Keratinocyte (primary cell): ENCODE results near the gene MCM9. TPM values are rescaled to one million over a fixed set of nuclear protein-coding genes. Genes with fewer than 3 reads are reported as not detected.

Source experiments
- DNase-seq: peaks from one replicate; pipeline ENCODE4 v3.0.0-alpha.2; 2011; ENCODE audit warnings: low read depth, missing footprints, low spot score
- FAIRE-seq: peaks from 2 replicates; lab custom pipeline; 2011; peaks lifted over from hg19 to GRCh38; lab: Jason Lieb, UNC
- H2AFZ ChIP-seq: 2 replicates; pipeline ENCODE4 v1.6.0; 2012; ENCODE audit warnings: low read length, control low read depth, inconsistent platforms; ENCODE audit not compliant: control insufficient read depth
- H3K27ac ChIP-seq: 2 replicates; pipeline ENCODE4 v1.5.1; 2011; ENCODE audit warnings: low read length; ENCODE audit not compliant: control insufficient read depth, insufficient read depth
- H3K27me3 ChIP-seq: 3 replicates; pipeline ENCODE4 v1.6.0; 2011; ENCODE audit warnings: low read length; ENCODE audit not compliant: control insufficient read depth, insufficient read depth; ENCODE audit errors: extremely low read depth
- H3K36me3 ChIP-seq, 2 experiments: 2 replicates in 1 of 2; 3 replicates in 1 of 2; pipeline ENCODE4 v1.5.1; 2011; ENCODE audit warnings: low read length in 2 of 2, mild to moderate bottlenecking in 1 of 2; ENCODE audit not compliant: control insufficient read depth in 2 of 2, insufficient read depth in 2 of 2; ENCODE audit errors: extremely low read depth in 1 of 2
- H3K4me1 ChIP-seq: 3 replicates; pipeline ENCODE4 v1.5.1; 2011; ENCODE audit warnings: low read length; ENCODE audit not compliant: control insufficient read depth, insufficient read depth; ENCODE audit errors: extremely low read depth
- H3K4me2 ChIP-seq: 3 replicates; pipeline ENCODE4 v1.6.0; 2011; ENCODE audit warnings: low read depth, low read length; ENCODE audit not compliant: control insufficient read depth, insufficient read depth; ENCODE audit errors: extremely low read depth
- H3K4me3 ChIP-seq, 3 experiments: fragments of 200-600 bp in 1 of 3; sonication (generic) in 1 of 3; 2 replicates in 2 of 3; 3 replicates in 1 of 3; pipeline ENCODE4 v1.5.1; 2011 to 2016; ENCODE audit warnings: low read length in 3 of 3, mild to moderate bottlenecking in 3 of 3, control low read depth in 2 of 3, inconsistent platforms in 1 of 3, low read depth in 1 of 3, mixed read lengths in 1 of 3, mixed run types in 1 of 3, moderate library complexity in 1 of 3; ENCODE audit not compliant: control insufficient read depth in 2 of 3, insufficient read depth in 2 of 3; ENCODE audit errors: extremely low read depth in 1 of 3
- H3K79me2 ChIP-seq: 2 replicates; pipeline ENCODE4 v1.6.0; 2012; ENCODE audit warnings: low read length; ENCODE audit not compliant: control insufficient read depth, insufficient read depth
- H3K9ac ChIP-seq: 3 replicates; pipeline ENCODE4 v1.6.0; 2011; ENCODE audit warnings: low read length; ENCODE audit not compliant: control insufficient read depth, insufficient read depth; ENCODE audit errors: extremely low read depth
- H3K9me1 ChIP-seq: 3 replicates; pipeline ENCODE4 v1.6.0; 2011; ENCODE audit warnings: low read length; ENCODE audit not compliant: control insufficient read depth, insufficient read depth; ENCODE audit errors: extremely low read depth
- H3K9me3 ChIP-seq: 2 replicates; pipeline ENCODE4 v1.5.1; 2012; ENCODE audit warnings: low read depth, low read length; ENCODE audit not compliant: control insufficient read depth
- H4K20me1 ChIP-seq: 3 replicates; pipeline ENCODE4 v1.6.0; 2011; ENCODE audit warnings: low read length; ENCODE audit not compliant: control insufficient read depth, insufficient read depth; ENCODE audit errors: extremely low read depth
- EZH2 ChIP-seq: IDR thresholded peaks from one replicate; pipeline ENCODE4 v1.6.1; 2012; ENCODE audit warnings: inconsistent platforms, mild to moderate bottlenecking, low read length, moderate library complexity
- dilution Hi-C: fragments of 300-500 bp; cut with MboI; formaldehyde crosslinking; loops from one replicate; pipeline ENCODE4 v1.7.0; 2020; ENCODE audit warnings: low sequenced_read_pairs; ENCODE audit not compliant: extremely low pct_ligation_motif_present
- polyA plus RNA-seq, 5 experiments: library from polyadenylated mRNA; depleted of rRNA in 3 of 5; stranded (reverse) in 3 of 5; stranded (forward) in 1 of 5; unstranded in 1 of 5; fragments of >200 nt; gene quantifications; 1 replicate in 1 of 5; 2 replicates in 3 of 5; 3 replicates in 1 of 5; pipeline versions ENCODE4 v1.2.1 to v1.2.3, GENCODE V29; 2011 to 2012; ENCODE audit warnings: missing spikeins in 2 of 5, low read depth in 1 of 5, low replicate concordance in 1 of 5
- TF ChIP-seq, protein P1 (sequence below), 3 experiments: IDR thresholded peaks in 1 of 3; conservative IDR thresholded peaks in 1 of 3; optimal IDR thresholded peaks in 1 of 3; 2 replicates in 2 of 3; 3 replicates in 1 of 3; pipeline versions ENCODE3 to v1.5.1; 2011; ENCODE audit warnings: low read length in 3 of 3, mild to moderate bottlenecking in 3 of 3, moderate library complexity in 2 of 3, control low read depth in 1 of 3, inconsistent platforms in 1 of 3; ENCODE audit not compliant: insufficient read depth in 2 of 3; ENCODE audit errors: extremely low read depth in 1 of 3

MCM9 gene
- polyA plus RNA-seq, 1 donor (not counting 4 experiments of a cell fraction or from before 2014, with no cell fraction given), result 3.1 TPM

- H3K4me3 ChIP-seq, result no peak overlapping the region
- dilution Hi-C loops, result no loop called here
- H3K9me3 ChIP-seq, result no peaks in the 10 kb centered on the region
- no peaks in the 10 kb centered on the region for H4K20me1 ChIP-seq
- no peak overlapping the region for H3K9ac ChIP-seq
- TF ChIP-seq EZH2, result no peak
- TF ChIP-seq, protein P1, sequence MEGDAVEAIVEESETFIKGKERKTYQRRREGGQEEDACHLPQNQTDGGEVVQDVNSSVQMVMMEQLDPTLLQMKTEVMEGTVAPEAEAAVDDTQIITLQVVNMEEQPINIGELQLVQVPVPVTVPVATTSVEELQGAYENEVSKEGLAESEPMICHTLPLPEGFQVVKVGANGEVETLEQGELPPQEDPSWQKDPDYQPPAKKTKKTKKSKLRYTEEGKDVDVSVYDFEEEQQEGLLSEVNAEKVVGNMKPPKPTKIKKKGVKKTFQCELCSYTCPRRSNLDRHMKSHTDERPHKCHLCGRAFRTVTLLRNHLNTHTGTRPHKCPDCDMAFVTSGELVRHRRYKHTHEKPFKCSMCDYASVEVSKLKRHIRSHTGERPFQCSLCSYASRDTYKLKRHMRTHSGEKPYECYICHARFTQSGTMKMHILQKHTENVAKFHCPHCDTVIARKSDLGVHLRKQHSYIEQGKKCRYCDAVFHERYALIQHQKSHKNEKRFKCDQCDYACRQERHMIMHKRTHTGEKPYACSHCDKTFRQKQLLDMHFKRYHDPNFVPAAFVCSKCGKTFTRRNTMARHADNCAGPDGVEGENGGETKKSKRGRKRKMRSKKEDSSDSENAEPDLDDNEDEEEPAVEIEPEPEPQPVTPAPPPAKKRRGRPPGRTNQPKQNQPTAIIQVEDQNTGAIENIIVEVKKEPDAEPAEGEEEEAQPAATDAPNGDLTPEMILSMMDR (optimal IDR thresholded peaks at IDR 0.05 in 1 of 3, IDR thresholded peaks at IDR 0.05 in 1 of 3, conservative IDR thresholded peaks at IDR 0.05 in 1 of 3; ENCODE audit: extremely low read depth in 1 of 3, insufficient read depth in 2 of 3, low read length in 3 of 3), result no peak
- no peaks in the 10 kb centered on the region for H3K36me3 ChIP-seq
- H3K9me1 ChIP-seq, result no peaks in the 10 kb centered on the region
- no peak for DNase-seq
- H3K79me2 ChIP-seq, result peaks cover 5% of the 10 kb centered on the region
- H3K27me3 ChIP-seq, result no peaks in the 10 kb centered on the region
- H3K27ac ChIP-seq, result no peak overlapping the region
- H3K4me1 ChIP-seq, result peaks cover 3% of the 10 kb centered on the region
- no peak overlapping the region for H3K4me2 ChIP-seq
- no peak for FAIRE-seq
- H2AFZ ChIP-seq, result no peak overlapping the region
These were observed 57.2 kb downstream of the MCM9 start for GRCh38 chr6:118877806-118878205.

GRCh38 chr6:118876814-118877213 lies 58.1 kb downstream of the MCM9 start:
- H3K9ac ChIP-seq, result no peak overlapping the region
- H3K9me1 ChIP-seq, result no peaks in the 10 kb centered on the region
- H3K79me2 ChIP-seq, result peaks cover 3% of the 10 kb centered on the region
- TF ChIP-seq, protein P1 (optimal IDR thresholded peaks at IDR 0.05 in 1 of 3, IDR thresholded peaks at IDR 0.05 in 1 of 3, conservative IDR thresholded peaks at IDR 0.05 in 1 of 3; ENCODE audit: extremely low read depth in 1 of 3, insufficient read depth in 2 of 3, low read length in 3 of 3), result no peak
- TF ChIP-seq EZH2, result no peak
- no peaks in the 10 kb centered on the region for H3K36me3 ChIP-seq
- FAIRE-seq (no peak), DNase-seq (no peak)
- H3K4me2 ChIP-seq, result no peak overlapping the region
- H3K27ac ChIP-seq, result no peak overlapping the region
- H3K27me3 ChIP-seq, result no peaks in the 10 kb centered on the region
- no peak overlapping the region for H3K4me3 ChIP-seq
- no peaks in the 10 kb centered on the region for H3K9me3 ChIP-seq
- H3K4me1 ChIP-seq, result no peaks in the 10 kb centered on the region
- dilution Hi-C loops, result no loop called here
- H2AFZ ChIP-seq, result no peak overlapping the region
- H4K20me1 ChIP-seq, result no peaks in the 10 kb centered on the region
